ENCODE measurements around the gene CDK19. TPM values are rescaled to one million over a fixed set of nuclear protein-coding genes. Genes with fewer than 3 reads are reported as not detected.

The CDK19 gene
- total and polyA plus RNA-seq, 2 of the 13 experiments (the other 11 are each of a cell fraction or from before 2014, with no cell fraction given), result 13.4 to 27.0 TPM

DNA sequence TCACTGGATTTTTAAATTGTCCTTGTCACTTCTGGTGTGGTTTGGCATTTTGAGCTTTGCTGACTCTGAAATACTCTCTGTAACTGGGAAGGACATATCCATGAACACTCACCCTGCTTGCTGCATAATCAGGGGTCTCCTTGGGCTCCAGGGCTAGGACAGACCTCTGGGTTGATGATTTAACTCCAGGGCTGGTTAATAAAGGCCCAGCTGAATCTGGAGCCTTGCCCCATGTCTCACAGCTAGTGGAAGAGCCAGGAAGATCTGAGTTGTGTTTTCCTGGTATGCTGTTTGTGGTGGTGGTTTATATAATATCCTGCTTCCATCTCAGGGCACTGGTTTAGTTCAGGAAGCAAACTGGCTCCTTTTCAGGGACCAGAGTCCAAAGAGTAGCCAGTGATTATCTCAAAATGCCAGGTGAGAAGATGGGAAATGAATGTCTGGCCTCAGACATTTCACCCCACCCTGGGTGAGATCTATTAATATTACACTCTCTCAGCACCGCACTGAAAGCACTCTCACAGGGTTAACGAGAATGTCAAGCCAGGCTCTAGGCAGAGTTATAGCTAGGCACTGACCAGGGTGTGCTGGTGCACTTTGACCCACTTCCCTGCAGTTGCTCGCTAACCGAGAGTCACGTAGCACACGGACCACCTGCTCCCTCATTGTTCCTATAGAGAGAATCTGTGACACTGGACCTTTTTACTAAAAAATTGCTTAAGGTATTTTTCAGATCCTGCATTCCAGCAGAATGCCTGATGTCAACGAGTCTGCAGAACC is 248.7 kb downstream of the CDK19 start (continued):
- TF ChIP-seq, protein P1, sequence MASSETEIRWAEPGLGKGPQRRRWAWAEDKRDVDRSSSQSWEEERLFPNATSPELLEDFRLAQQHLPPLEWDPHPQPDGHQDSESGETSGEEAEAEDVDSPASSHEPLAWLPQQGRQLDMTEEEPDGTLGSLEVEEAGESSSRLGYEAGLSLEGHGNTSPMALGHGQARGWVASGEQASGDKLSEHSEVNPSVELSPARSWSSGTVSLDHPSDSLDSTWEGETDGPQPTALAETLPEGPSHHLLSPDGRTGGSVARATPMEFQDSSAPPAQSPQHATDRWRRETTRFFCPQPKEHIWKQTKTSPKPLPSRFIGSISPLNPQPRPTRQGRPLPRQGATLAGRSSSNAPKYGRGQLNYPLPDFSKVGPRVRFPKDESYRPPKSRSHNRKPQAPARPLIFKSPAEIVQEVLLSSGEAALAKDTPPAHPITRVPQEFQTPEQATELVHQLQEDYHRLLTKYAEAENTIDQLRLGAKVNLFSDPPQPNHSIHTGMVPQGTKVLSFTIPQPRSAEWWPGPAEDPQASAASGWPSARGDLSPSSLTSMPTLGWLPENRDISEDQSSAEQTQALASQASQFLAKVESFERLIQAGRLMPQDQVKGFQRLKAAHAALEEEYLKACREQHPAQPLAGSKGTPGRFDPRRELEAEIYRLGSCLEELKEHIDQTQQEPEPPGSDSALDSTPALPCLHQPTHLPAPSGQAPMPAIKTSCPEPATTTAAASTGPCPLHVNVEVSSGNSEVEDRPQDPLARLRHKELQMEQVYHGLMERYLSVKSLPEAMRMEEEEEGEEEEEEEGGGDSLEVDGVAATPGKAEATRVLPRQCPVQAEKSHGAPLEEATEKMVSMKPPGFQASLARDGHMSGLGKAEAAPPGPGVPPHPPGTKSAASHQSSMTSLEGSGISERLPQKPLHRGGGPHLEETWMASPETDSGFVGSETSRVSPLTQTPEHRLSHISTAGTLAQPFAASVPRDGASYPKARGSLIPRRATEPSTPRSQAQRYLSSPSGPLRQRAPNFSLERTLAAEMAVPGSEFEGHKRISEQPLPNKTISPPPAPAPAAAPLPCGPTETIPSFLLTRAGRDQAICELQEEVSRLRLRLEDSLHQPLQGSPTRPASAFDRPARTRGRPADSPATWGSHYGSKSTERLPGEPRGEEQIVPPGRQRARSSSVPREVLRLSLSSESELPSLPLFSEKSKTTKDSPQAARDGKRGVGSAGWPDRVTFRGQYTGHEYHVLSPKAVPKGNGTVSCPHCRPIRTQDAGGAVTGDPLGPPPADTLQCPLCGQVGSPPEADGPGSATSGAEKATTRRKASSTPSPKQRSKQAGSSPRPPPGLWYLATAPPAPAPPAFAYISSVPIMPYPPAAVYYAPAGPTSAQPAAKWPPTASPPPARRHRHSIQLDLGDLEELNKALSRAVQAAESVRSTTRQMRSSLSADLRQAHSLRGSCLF (CRISPR knock-in tag; IDR thresholded peaks at IDR 0.05; ENCODE audit: borderline replicate concordance), result no peak
- TF ChIP-seq ARHGAP35 (CRISPR knock-in tag; IDR thresholded peaks at IDR 0.05; ENCODE audit: borderline replicate concordance) (no peak), ZNF816 (CRISPR knock-in tag; IDR thresholded peaks at IDR 0.05; ENCODE audit: borderline replicate concordance) (peak; percentile 62; the same call in 1 of the 2 replicates), ZNF556 (CRISPR knock-in tag; IDR thresholded peaks at IDR 0.05; ENCODE audit: borderline replicate concordance) (peak; percentile 41; the same call in 1 of the 2 replicates), ZBTB3 (CRISPR knock-in tag; IDR thresholded peaks at IDR 0.05; ENCODE audit: borderline replicate concordance, low read depth) (no peak; the same call in 1 of the 2 replicates), PITX1 (CRISPR knock-in tag; IDR thresholded peaks at IDR 0.05) (peak; percentile 47; the same call in 1 of the 2 replicates), ZNF660 (CRISPR knock-in tag; IDR thresholded peaks at IDR 0.05; ENCODE audit: borderline replicate concordance, low read depth) (no peak), ZNF713 (CRISPR knock-in tag; IDR thresholded peaks at IDR 0.05) (0 out of 2 replicates have a peak, but pooled peaks have one; percentile 60), HNRNPUL1 (IDR thresholded peaks at IDR 0.05; ENCODE audit: low read depth, low read length) (no peak), XBP1 (CRISPR knock-in tag; IDR thresholded peaks at IDR 0.05) (no peak), ZBTB8A (CRISPR knock-in tag; IDR thresholded peaks at IDR 0.05; ENCODE audit: borderline replicate concordance, low read depth) (no peak), DMAP1 (CRISPR knock-in tag; IDR thresholded peaks at IDR 0.05) (peak; percentile 53), HMGA1 (CRISPR knock-in tag; conservative IDR thresholded peaks at IDR 0.05) (no peak), RBM39 (IDR thresholded peaks at IDR 0.05; ENCODE audit: low read depth, low read length, poor library complexity, severe bottlenecking) (no peak), KDM5A (IDR thresholded peaks at IDR 0.05; ENCODE audit: borderline replicate concordance, low read length) (no peak), IRX3 (CRISPR knock-in tag; IDR thresholded peaks at IDR 0.05; ENCODE audit: borderline replicate concordance, low read depth) (no peak), ELF3 (CRISPR knock-in tag; IDR thresholded peaks at IDR 0.05) (peak; percentile 89), ZKSCAN8 (CRISPR knock-in tag; IDR thresholded peaks at IDR 0.05; ENCODE audit: borderline replicate concordance) (no peak; the same call in 1 of the 2 replicates), HOXA9 (CRISPR knock-in tag; IDR thresholded peaks at IDR 0.05; ENCODE audit: borderline replicate concordance) (no peak), ZNF558 (CRISPR knock-in tag; IDR thresholded peaks at IDR 0.05; ENCODE audit: borderline replicate concordance) (no peak)
- TF ChIP-seq, protein P2, sequence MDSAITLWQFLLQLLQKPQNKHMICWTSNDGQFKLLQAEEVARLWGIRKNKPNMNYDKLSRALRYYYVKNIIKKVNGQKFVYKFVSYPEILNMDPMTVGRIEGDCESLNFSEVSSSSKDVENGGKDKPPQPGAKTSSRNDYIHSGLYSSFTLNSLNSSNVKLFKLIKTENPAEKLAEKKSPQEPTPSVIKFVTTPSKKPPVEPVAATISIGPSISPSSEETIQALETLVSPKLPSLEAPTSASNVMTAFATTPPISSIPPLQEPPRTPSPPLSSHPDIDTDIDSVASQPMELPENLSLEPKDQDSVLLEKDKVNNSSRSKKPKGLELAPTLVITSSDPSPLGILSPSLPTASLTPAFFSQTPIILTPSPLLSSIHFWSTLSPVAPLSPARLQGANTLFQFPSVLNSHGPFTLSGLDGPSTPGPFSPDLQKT (CRISPR knock-in tag; IDR thresholded peaks at IDR 0.05; ENCODE audit: borderline replicate concordance), result no peak
- TF ChIP-seq, protein P3, sequence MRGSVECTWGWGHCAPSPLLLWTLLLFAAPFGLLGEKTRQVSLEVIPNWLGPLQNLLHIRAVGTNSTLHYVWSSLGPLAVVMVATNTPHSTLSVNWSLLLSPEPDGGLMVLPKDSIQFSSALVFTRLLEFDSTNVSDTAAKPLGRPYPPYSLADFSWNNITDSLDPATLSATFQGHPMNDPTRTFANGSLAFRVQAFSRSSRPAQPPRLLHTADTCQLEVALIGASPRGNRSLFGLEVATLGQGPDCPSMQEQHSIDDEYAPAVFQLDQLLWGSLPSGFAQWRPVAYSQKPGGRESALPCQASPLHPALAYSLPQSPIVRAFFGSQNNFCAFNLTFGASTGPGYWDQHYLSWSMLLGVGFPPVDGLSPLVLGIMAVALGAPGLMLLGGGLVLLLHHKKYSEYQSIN (CRISPR knock-in tag; IDR thresholded peaks at IDR 0.05; ENCODE audit: borderline replicate concordance), result no peak

All from HepG2 (cell line).